Renal cortex interstitium (tissue), 11 donors: ENCODE measurements around the gene ETV1. TPM values are rescaled to one million over a fixed set of nuclear protein-coding genes. Genes with fewer than 3 reads are reported as not detected.
A peak's percentile ranks its signal among the peaks of the same experiment; 100 is the strongest.

Source experiments
- DNase-seq, 11 donors: peaks; one replicate each; pipeline ENCODE4 v3.0.0-alpha.2; 2013; ENCODE audit warnings: low read depth in 9 of 11, low spot score in 4 of 11; ENCODE audit errors: extremely low read depth in 1 of 11
- polyA plus RNA-seq, 3 donors: library from polyadenylated mRNA; unstranded; fragments of 120-200 nt; gene quantifications; one replicate each; pipeline ENCODE4 v1.2.1, GENCODE V29; 2013; ENCODE audit not compliant: insufficient read length in 3 of 3

Gene ETV1
- polyA plus RNA-seq, 3 donors, result 34.0 to 40.5 (median 39.4) TPM

- DNase-seq, result no peak
Measured at GRCh38 chr7:13904007-13904406, 85.5 kb downstream of the ETV1 start.

- DNase-seq, result no peak
Measured at GRCh38 chr7:13901577-13901976, 87.9 kb downstream of the ETV1 start.

- DNase-seq, result no peak
Measured at GRCh38 chr7:13898957-13899670, 90.4 kb downstream of the ETV1 start.

GRCh38 chr7:13897819-13898218, 91.6 kb downstream of the ETV1 start:
- DNase-seq, result no peak

GRCh38 chr7:13894954-13895353, 94.5 kb downstream of the ETV1 start:
- DNase-seq, result no peak

- DNase-seq, result no peak
Measured at GRCh38 chr7:13894377-13894776, 95.1 kb downstream of the ETV1 start.

GRCh38 chr7:13890793-13891192, 98.7 kb downstream of the ETV1 start:
- no peak for DNase-seq

- DNase-seq, result no peak
Measured at GRCh38 chr7:13886356-13886755, 103.1 kb downstream of the ETV1 start.

- no peak for DNase-seq
Measured at GRCh38 chr7:13882051-13882450, 107.4 kb downstream of the ETV1 start.

- DNase-seq, result no peak
Measured at GRCh38 chr7:13880789-13881188, 108.7 kb downstream of the ETV1 start.

GRCh38 chr7:13879994-13880686, 109.3 kb downstream of the ETV1 start:
- DNase-seq, result no peak

- no peak for DNase-seq
Measured at GRCh38 chr7:13879143-13879542, 110.3 kb downstream of the ETV1 start.

GRCh38 chr7:13878154-13878553, 111.3 kb downstream of the ETV1 start:
- DNase-seq, result no peak

- no peak for DNase-seq
Measured at GRCh38 chr7:13875496-13876074, 113.9 kb downstream of the ETV1 start.

GRCh38 chr7:13874783-13875182, 114.7 kb downstream of the ETV1 start:
- peak in 1 of 11 donors; percentile 3 for DNase-seq

GRCh38 chr7:13872709-13873108, 116.8 kb downstream of the ETV1 start:
- no peak for DNase-seq

- DNase-seq, result no peak
Measured at GRCh38 chr7:13871008-13871407, 118.5 kb downstream of the ETV1 start.

- DNase-seq, result no peak
Measured at GRCh38 chr7:13860734-13861133, 128.7 kb downstream of the ETV1 start.

GRCh38 chr7:13856012-13856411, 133.5 kb downstream of the ETV1 start:
- no peak for DNase-seq

- no peak for DNase-seq
Measured at GRCh38 chr7:13852281-13852968, 137.0 kb downstream of the ETV1 start.
